GM18505 (cell line): ENCODE data around the gene DCBLD1.

Source experiments
- ATAC-seq: cut with Tn5 transposase; IDR thresholded peaks from one replicate; pipeline ENCODE4 v1.9.1; 2021; ENCODE audit not compliant: unreplicated experiment
- POLR2A ChIP-seq: IDR thresholded peaks from 4 replicates; pipeline ENCODE4 v1.6.1; 2011; ENCODE audit warnings: borderline replicate concordance; ENCODE audit not compliant: insufficient read depth, insufficient read length; ENCODE audit errors: extremely low read depth

The DCBLD1 gene

GRCh38 chr6:117498159-117498558 lies 15.7 kb downstream of the DCBLD1 start:
- peak; percentile 56 for ATAC-seq

GRCh38 chr6:117501722-117502121 lies 19.2 kb downstream of the DCBLD1 start:
- no peak for TF ChIP-seq POLR2A
- ATAC-seq: no peak

More at GRCh38 chr6:117498159-117498558, 15.7 kb downstream of the DCBLD1 start:
- TF ChIP-seq POLR2A: no peak

GRCh38 chr6:117502580-117502979 lies 20.1 kb downstream of the DCBLD1 start:
- no peak for ATAC-seq
- TF ChIP-seq POLR2A: no peak

DNA sequence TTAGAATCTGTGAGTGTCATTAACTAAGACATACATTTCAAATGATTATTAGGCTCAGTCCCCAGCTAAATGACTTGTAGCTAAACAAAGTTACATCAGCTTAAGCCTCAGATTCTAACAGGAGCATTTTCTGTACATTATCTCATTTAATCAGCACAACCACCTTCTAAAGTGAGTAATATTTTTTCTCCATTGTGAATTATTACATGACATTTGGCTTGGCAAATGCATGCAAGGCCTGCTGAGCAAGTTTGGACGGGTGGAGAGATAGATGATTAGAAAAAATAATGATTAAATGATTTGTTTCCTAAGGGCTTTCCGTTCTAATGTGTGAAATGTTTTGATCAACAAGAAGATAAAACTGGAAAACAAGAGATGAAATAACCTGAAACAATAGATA lies 20.7 kb downstream of the DCBLD1 start:
- no peak for TF ChIP-seq POLR2A
- no peak for ATAC-seq

- no peak for ATAC-seq
- TF ChIP-seq POLR2A: no peak
Observed at GRCh38 chr6:117504478-117505144, 22.1 kb downstream of the DCBLD1 start.

DNA sequence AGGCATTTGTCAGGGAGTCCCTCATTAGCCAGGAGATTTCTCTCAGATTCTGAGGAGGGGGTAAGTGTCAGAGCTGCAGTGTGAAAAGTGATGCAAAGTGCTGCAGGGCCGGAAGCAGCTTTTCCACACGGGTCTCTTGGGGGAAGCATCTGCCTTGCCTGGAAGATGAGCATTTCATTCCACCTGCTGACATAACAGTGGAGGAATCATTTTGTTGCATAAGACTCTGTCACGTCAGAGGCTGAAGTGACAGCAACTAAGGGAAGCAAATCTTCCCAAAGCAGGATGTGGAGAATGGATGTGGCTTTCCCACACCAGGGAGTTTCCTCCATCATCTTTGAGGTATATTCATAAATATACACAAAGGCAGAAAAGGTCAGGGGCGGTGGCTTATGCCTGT lies 22.8 kb downstream of the DCBLD1 start:
- ATAC-seq: no peak
- TF ChIP-seq POLR2A: no peak

DNA sequence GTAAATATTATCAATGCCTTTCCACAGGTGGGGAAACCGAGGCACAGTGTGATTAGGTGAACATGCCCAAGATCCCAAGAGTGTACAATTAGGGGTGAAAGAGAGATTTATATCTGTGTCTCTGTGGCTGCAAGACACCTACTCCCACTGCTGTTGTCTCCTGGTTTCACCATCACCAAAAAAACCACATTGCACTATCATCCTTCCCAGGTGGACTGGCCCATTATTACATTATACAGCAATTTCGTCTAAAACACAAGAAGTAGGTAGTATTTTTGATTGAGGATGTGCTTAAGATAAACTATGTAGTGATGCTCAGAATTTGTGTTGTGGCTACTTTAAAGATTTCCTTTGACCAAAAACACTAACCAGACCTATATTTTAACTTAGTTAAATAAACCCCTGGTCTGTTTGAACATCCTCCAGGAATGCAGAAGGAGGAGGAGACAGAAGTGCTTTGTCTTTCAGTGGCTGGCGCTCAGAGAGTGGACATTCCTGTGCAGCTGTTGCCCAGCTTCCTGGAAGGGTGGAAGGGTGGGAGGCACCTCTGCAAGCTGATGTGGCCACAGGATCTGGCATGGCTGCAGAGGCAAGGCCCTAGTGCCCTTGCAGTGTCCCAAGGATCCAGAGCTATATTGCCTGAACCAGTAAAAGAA lies 23.8 kb downstream of the DCBLD1 start:
- ATAC-seq: no peak
- no peak for TF ChIP-seq POLR2A

- no peak for TF ChIP-seq POLR2A
- no peak for ATAC-seq
Observed at GRCh38 chr6:117506907-117507306, 24.4 kb downstream of the DCBLD1 start.

GRCh38 chr6:117508450-117508971 lies 26.0 kb downstream of the DCBLD1 start:
- TF ChIP-seq POLR2A: no peak
- no peak for ATAC-seq

DNA sequence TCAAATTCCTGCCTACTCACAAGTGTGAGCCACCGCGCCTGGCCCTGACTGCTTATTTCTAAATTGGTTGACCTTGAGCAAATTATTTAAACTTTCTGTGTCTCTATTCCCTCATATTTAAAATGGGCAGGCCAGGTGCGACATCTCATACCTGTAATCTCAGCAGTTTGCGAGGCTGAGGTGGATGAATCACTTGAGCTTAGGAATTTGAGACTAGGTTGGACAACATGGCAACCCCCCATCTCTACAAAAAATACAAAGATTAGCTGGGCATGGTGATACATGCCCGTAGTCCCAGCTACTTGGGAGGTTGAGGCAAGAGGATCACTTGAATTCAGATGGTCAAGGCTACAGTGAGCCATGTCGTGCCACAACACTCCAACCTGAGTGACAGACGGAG lies 26.5 kb downstream of the DCBLD1 start:
- no peak for TF ChIP-seq POLR2A
- ATAC-seq: no peak

DNA sequence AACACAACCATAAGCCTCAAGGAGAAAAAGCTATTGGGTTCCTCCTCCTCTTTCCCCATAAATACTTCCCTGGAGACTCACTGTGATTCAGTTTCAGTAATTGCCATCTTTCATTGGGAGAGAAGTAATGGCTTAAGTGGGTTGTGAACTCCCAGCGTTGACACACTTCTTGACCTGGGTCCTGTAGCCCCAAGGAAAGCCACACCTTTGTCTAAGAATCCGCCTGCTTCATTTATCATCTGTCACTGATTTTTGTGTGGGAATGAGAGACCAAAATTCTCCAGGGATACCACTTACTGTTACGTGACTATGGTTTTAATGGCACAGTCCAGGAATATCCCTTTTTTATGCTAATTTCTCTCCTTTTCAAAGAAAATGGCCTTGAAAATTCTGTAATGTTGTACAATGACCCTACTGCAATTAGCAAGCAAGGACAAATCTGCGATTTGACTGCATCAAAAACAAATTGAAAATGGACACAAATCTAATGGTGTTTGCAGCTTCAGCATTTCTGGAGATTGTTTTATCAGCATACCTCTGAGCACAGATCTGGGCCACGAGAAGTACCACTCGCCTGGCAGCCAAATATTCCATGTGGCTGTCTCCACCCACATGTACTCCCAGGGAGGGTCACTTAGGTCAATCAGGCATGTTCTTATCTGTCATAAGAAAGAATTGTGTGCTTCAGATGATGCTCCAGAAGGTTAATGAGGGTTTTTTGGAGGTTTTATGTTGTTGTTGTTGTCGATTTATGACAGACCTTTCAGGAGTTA lies 29.8 kb downstream of the DCBLD1 start:
- no peak for ATAC-seq
- no peak for TF ChIP-seq POLR2A

DNA sequence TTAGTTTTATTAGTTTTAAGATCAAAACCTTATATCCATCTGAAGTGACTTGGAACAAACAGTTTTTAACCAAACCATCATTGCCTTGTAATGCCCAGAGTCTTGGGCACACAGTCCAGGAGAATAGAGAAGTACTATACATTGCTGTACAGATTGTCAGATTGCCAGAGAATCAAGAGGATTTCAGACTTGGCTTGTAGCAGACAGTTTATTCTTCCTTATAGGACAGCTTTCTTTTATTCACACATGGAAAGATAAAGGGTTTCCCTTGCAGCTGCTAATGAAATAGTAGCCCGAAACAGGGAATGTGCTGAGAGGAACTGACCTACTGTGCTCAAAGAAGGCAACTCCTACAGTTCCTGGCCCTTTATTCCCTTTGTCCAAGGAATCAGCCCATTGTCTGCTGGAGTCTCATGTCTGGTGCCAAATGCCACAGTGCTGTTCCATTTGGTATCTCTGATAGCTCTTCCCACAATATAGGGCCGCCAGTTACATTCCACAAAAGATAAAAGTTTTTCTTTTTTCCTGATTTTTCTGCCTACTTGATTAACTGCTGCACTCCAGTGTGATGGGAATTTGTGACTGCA lies 30.6 kb downstream of the DCBLD1 start:
- ATAC-seq: no peak
- no peak for TF ChIP-seq POLR2A

- no peak for ATAC-seq
- TF ChIP-seq POLR2A: no peak
Observed at GRCh38 chr6:117513778-117514365, 31.4 kb downstream of the DCBLD1 start.
